ENCODE results near the gene CRYBG3.

GRCh38 chr3:97928986-97929385, 107.2 kb downstream of the CRYBG3 start:
- TF ChIP-seq YY1 (IDR thresholded peaks at IDR 0.05; ENCODE audit: low read depth) (no peak), CEBPB (IDR thresholded peaks at IDR 0.05) (no peak), FOXM1 (IDR thresholded peaks at IDR 0.05; ENCODE audit: borderline replicate concordance, low read depth) (no peak), TAF1 (IDR thresholded peaks at IDR 0.05; ENCODE audit: low read depth) (no peak), EGR1 (IDR thresholded peaks at IDR 0.05) (no peak), TEAD4 (IDR thresholded peaks at IDR 0.05) (no peak)
